HepG2 (cell line): ENCODE results near the gene OBP2A. TPM values are rescaled to one million over a fixed set of nuclear protein-coding genes. Genes with fewer than 3 reads are reported as not detected.

ENCODE experiments used
- ATAC-seq: fragments of 200-7000 bp; cut with Tn5 transposase; 3 replicates; pipeline ENCODE4 v1.9.1; 2020; ENCODE audit warnings: mild to moderate bottlenecking, moderate library complexity
- BruUV-seq: library from RNA; stranded (reverse); fragments of 400-500 nt; replicated peaks from 2 replicates; lab custom pipeline; 2021; lab: Mats Ljungman, UMichigan
- CTCF ChIA-PET: fragments of 300-600 bp; formaldehyde crosslinking; extraction: SDS; loops from one replicate; lab custom pipeline; 2021; ENCODE audit warnings: low total read pairs, inconsistent platforms, low intra/inter-chr PET ratio; lab: Yijun Ruan, JAX
- POLR2A ChIA-PET: fragments of 350-600 bp; sonication (Branson Sonifier 250); formaldehyde crosslinking; loops from one replicate; lab custom pipeline; 2020; ENCODE audit warnings: antibody characterized with exemption, inconsistent platforms; lab: Yijun Ruan, JAX
- DNase-seq: peaks from one replicate; pipeline ENCODE4 v3.0.0-alpha.2; 2015; ENCODE audit warnings: low spot score
- FAIRE-seq: peaks from 3 replicates; lab custom pipeline; 2011; peaks lifted over from hg19 to GRCh38; lab: Jason Lieb, UNC
- H2AFZ ChIP-seq: one replicate; pipeline ENCODE4 v1.6.1; 2011; ENCODE audit warnings: low read length, inconsistent platforms
- H3K27ac ChIP-seq: fragments of 300-600 bp; 3 replicates; pipeline ENCODE4 v1.8.0; 2011; ENCODE audit warnings: mixed run types, mild to moderate bottlenecking, mixed read lengths, low read length, inconsistent platforms; ENCODE audit not compliant: insufficient read depth; ENCODE audit errors: extremely low read length
- H3K27me3 ChIP-seq, 2 experiments: fragments of 200-600 bp in 1 of 2; 2 replicates in 1 of 2; 3 replicates in 1 of 2; pipeline versions ENCODE4 v1.6.0 to v1.8.0; 2011; ENCODE audit warnings: low read length in 2 of 2, mild to moderate bottlenecking in 2 of 2, moderate library complexity in 2 of 2, inconsistent platforms in 1 of 2; ENCODE audit not compliant: insufficient read depth in 2 of 2, control insufficient read depth in 1 of 2
- H3K36me3 ChIP-seq, 2 experiments: fragments of 200-600 bp in 1 of 2; replicated peaks in 1 of 2; 2 replicates in 1 of 2; 3 replicates in 1 of 2; pipeline versions ENCODE4 v1.5.1 to v1.8.0; 2011; ENCODE audit warnings: low read length in 2 of 2, inconsistent platforms in 1 of 2; ENCODE audit not compliant: insufficient read depth in 2 of 2, control insufficient read depth in 1 of 2
- H3K4me1 ChIP-seq: 2 replicates; pipeline ENCODE4 v1.5.1; 2012; ENCODE audit warnings: low read length, inconsistent platforms; ENCODE audit not compliant: insufficient read depth
- H3K4me2 ChIP-seq: 2 replicates; pipeline ENCODE4 v1.6.0; 2011; ENCODE audit warnings: low read depth, low read length, inconsistent platforms
- H3K4me3 ChIP-seq, 3 experiments: fragments of 200-600 bp in 1 of 3; sonication (generic), shearing (Covaris generic) in 1 of 3; replicated peaks in 1 of 3; 2 replicates each; pipeline ENCODE4 v1.5.1; 2011 to 2016; ENCODE audit warnings: low read length in 3 of 3, inconsistent platforms in 2 of 3, low read depth in 2 of 3, mild to moderate bottlenecking in 2 of 3, control low read depth in 1 of 3, mixed read lengths in 1 of 3; ENCODE audit not compliant: insufficient read depth in 1 of 3
- H3K79me2 ChIP-seq: one replicate; pipeline ENCODE4 v1.6.1; 2011; ENCODE audit warnings: low read length, inconsistent platforms; ENCODE audit not compliant: insufficient read depth
- H3K9ac ChIP-seq: 2 replicates; pipeline ENCODE4 v1.6.0; 2011; ENCODE audit warnings: mild to moderate bottlenecking, low read depth, low read length, inconsistent platforms; ENCODE audit not compliant: insufficient read depth
- H3K9me3 ChIP-seq: 2 replicates; pipeline ENCODE4 v1.5.1; 2012; ENCODE audit warnings: mild to moderate bottlenecking, low read length
- H4K20me1 ChIP-seq: 2 replicates; pipeline ENCODE4 v1.6.0; 2011; ENCODE audit warnings: inconsistent platforms, mild to moderate bottlenecking, low read length, moderate library complexity; ENCODE audit not compliant: insufficient read depth
- NFYC ChIP-seq: IDR thresholded peaks from 2 replicates; pipeline ENCODE4 v1.6.1; 2016; ENCODE audit warnings: missing genetic modification reagents, missing compliant biosample characterization
- RXRB ChIP-seq: IDR thresholded peaks from 2 replicates; pipeline ENCODE4 v1.6.1; 2016; ENCODE audit warnings: borderline replicate concordance, missing genetic modification reagents, missing compliant biosample characterization
- ZBTB49 ChIP-seq: sonication (generic); formaldehyde crosslinking; IDR thresholded peaks from 2 replicates; pipeline ENCODE4 v1.4.0; 2020; ENCODE audit warnings: missing genetic modification reagents, borderline replicate concordance
- ZFP41 ChIP-seq: sonication (generic); formaldehyde crosslinking; IDR thresholded peaks from 2 replicates; pipeline ENCODE4 v1.4.0; 2020; ENCODE audit warnings: mild to moderate bottlenecking, missing genetic modification reagents, borderline replicate concordance
- WGBS: methylation state at CpG from one replicate; pipeline ENCODE4 v1.1.6; 2017; ENCODE audit warnings: low lambda C conversion rate; 5-methylcytosine and 5-hydroxymethylcytosine counted together
- in situ Hi-C: cut with HindIII; loops from 2 replicates; pipeline ENCODE4 v1.10.0; 2017; ENCODE audit warnings: low pct_unique_long_range_greater_than_20kb; ENCODE audit not compliant: extremely low pct_ligation_motif_present
- intact Hi-C: fragments of 100-400 bp; cut with micrococcal nuclease; formaldehyde crosslinking; loops from one replicate; pipeline ENCODE4 v1.10.0; 2022; ENCODE audit not compliant: unreplicated experiment
- polyA plus RNA-seq, 8 experiments: library from polyadenylated mRNA; depleted of rRNA in 3 of 8; stranded (reverse) in 7 of 8; unstranded in 1 of 8; fragments of >200 nt; fragmentation: Illumina TruSeq in 4 of 8; extraction: Trizol in 4 of 8; gene quantifications; 2 replicates each; pipeline versions ENCODE4 v1.2.1 to v1.2.3, GENCODE V29; 2011 to 2016; ENCODE audit warnings: low read depth in 4 of 8, missing spikeins in 1 of 8, mixed read lengths in 1 of 8; ENCODE audit not compliant: insufficient read depth in 1 of 8
- total RNA-seq, 5 experiments: library from RNA; depleted of rRNA; stranded (reverse); fragments of >200 nt; fragmentation: Illumina TruSeq; extraction: Trizol; gene quantifications; 2 replicates each; pipeline ENCODE4 v1.2.3, GENCODE V29; 2016; ENCODE audit warnings: low read depth in 1 of 5
- TF ChIP-seq, protein P1 (sequence below): sonication (generic); formaldehyde crosslinking; IDR thresholded peaks from 2 replicates; pipeline ENCODE4 v1.4.0; 2020; ENCODE audit warnings: low read depth, mild to moderate bottlenecking, missing genetic modification reagents

OBP2A gene
- total and polyA plus RNA-seq, 2 of the 13 experiments (the other 11 are each of a cell fraction or from before 2014, with no cell fraction given) = 0.32 TPM; not detected in 1

DNA sequence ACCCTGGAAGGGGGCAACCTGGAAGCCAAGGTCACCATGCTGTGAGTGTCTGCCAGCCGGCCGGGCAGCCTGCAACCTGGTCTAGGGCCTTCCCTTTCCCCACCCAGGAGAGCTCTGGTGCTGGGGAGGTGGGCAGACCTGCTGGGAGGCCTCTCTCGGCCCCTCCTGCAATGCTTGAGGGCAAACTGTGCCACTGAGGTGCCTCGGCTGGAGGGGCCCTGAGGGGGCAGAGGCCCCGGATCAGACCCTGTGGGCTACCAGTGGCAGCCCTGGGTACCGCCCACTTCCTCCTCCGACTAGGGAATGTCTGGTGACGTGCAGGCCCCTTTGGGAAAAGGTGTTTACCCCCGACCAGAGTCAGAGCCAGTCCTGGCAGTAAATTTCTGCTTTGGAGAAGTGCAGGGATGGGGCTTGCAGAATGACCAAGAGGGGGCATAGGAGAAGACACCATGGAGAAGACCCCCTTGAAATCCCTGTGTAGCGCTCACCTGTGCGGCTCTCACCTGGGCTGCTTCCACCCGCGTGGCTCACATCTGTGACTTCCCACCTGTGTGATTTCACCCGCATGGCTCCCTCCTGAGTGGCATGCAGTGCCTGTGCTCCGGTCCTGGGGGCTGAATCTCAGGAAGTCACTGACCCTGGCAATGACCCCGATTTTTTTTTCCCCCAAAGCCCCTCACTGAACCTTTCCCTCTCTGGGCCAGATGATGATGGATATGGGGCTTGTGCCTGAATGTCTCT lies 23.6 kb upstream of the OBP2A start:
- Histone ChIP-seq H3K79me2 (no peaks in the 10 kb centered on the region), H3K27me3 (peaks cover 8 to 52% of the 10 kb centered on the region in 2 experiments), H3K4me3 (no peak overlapping the region), H2AFZ (no peak overlapping the region), H3K9ac (no peak overlapping the region), H3K27ac (no peak overlapping the region), H3K4me1 (peaks cover 9% of the 10 kb centered on the region), H3K4me2 (no peak overlapping the region), H4K20me1 (no peaks in the 10 kb centered on the region), H3K9me3 (no peaks in the 10 kb centered on the region), H3K36me3 (no peaks in the 10 kb centered on the region)
- no peak for FAIRE-seq
- CTCF ChIA-PET = no interaction called here
- TF ChIP-seq, protein P1, sequence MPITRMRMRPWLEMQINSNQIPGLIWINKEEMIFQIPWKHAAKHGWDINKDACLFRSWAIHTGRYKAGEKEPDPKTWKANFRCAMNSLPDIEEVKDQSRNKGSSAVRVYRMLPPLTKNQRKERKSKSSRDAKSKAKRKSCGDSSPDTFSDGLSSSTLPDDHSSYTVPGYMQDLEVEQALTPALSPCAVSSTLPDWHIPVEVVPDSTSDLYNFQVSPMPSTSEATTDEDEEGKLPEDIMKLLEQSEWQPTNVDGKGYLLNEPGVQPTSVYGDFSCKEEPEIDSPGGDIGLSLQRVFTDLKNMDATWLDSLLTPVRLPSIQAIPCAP (CRISPR knock-in tag) = no peak
- no peak for TF ChIP-seq RXRB (CRISPR knock-in tag)
- TF ChIP-seq NFYC = no peak
- TF ChIP-seq ZBTB49 (CRISPR knock-in tag) = no peak
- no peak for TF ChIP-seq ZFP41
- intact Hi-C loops = no loop called here
- no TSS peak for BruUV-seq
- ATAC-seq = no peak
- DNase-seq = no peak
- POLR2A ChIA-PET = no interaction called here
- in situ Hi-C loops = no loop called here
- 36% methylated on average over 7 of the region's 16 CpGs for WGBS
